AG08395 (cell line): ENCODE results near the gene TMEM53.

Experiments used
- DNase-seq: peaks from one replicate; pipeline ENCODE4 v3.0.0; 2012; ENCODE audit warnings: mixed read lengths, low spot score

Gene TMEM53

DNA sequence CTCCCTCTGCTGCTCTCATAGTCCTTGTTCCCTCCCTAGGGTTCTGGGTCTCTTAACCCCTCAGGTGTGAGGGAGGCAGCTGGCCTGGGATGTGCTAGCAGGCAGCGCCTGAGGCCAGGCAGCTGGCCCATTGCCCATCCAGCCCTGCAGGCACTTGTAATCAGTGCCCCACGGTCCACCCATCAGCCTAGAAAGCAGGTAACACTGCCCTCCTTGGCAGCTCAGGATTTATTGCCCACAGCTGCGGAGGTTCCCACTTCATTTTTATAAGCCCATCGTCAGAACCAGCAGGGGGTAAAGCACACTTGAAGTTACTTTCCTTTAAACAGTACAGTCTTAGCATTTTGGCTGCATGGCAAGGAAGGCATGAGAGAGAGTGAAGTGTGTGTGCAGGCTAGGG lies 70.6 kb downstream of the TMEM53 start:
- no peak for DNase-seq
